GM19238 (cell line): ENCODE data around the gene ZSCAN32.

ENCODE experiments used
- DNase-seq: peaks from one replicate; pipeline ENCODE4 v3.0.0; 2011; ENCODE audit warnings: low spot score; ENCODE audit not compliant: insufficient read length

ZSCAN32 gene

DNA sequence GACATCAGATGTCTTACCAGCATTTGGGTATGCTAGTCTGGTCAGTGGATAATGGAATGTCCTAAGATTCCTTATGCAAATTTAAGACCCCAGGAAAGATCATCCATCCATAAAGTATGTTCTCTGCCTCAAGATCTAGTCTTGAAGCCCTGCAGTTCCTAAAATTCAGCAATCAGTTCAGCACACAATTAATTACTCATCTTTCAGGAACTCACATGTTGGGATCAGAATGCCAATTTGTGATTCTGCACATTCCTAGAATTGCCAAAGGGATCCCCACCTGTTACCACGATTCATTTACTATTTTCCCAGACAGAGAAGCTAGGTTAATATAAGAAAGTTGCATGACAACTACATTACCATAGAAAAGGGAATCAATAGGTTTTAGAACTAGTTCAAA lies 41.9 kb downstream of the ZSCAN32 start:
- DNase-seq: no peak

GRCh38 chr16:3356118-3356517 lies 44.7 kb downstream of the ZSCAN32 start:
- no peak for DNase-seq

DNA sequence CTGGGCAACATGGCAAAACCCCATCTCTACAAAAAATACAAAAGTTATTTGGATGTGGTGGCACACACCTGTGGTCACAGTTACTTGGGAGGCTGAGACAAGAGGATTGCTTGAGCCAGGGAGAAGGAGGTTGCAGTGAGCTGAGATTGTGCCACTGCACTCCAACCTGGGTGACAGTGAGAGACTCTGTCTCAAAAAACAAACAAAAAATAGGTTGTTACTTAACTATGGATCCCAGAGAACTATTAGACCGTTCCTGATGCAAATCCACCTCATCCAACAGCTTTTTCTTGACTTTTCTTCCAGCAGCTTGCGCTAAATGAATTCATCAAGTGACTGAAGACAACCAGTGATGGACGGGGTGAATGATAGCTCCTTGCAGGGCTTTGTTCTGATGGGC lies 45.2 kb downstream of the ZSCAN32 start, which contains the start of gene OR2C1:
Gene OR2C1, plus strand, starts transcription at position 301 of the 400 bp plus-strand sequence. Its CDS starts 52 bp downstream, at position 353.
- DNase-seq: no peak

- DNase-seq: no peak
These were observed 51.6 kb downstream of the ZSCAN32 start for GRCh38 chr16:3349175-3349574.

DNA sequence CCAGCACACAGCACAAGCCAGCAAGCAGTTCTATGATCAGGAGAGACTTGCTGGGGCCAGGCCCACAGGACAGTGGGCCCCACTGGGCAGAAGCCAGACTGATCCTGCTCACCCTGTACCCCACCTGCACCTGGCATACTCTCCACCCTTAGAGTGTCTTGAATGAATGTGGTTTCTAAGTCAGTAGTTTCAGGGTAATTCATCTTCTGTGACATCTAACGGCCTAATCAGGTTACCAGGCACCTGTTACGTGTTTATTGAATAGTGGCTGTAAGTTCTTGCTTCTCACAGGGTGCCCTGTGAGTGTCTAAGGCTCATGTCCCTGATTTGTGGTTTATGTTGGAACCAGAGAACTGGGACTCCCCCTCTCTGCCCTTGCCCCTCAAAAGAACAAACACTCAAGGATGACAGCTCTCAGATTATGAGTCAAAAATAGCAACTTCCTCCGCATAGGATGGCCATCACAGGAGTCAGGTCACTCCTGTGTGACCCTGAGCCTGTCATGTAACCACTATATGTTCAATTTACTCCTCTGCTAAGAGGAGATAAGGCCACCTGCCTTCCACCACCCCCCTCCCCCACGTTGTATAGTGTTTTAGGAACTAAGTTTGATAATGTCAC lies 52.1 kb downstream of the ZSCAN32 start:
- DNase-seq: no peak

- no peak for DNase-seq
These were observed 53.2 kb downstream of the ZSCAN32 start for GRCh38 chr16:3347586-3347985.

DNA sequence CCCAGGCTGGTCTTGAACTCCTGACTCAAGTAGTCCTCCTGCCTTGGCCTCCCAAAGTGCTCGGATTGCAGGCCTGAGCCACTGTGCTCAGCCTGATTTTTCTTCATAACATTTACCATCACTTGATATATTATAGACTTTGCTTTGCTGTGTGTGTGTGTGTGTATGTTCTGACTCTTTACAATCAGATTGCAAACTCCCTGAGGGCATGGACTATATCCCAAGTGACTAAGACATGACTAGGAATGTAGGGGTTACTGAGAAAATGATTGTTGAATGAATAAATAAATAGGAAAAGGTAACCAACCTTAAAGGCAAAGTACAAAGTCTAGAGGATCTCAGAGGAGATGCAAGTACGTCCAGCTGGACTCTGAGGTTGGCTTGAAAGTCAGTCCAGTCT lies 54.8 kb downstream of the ZSCAN32 start:
- DNase-seq: no peak
